Measurements from ENCODE around the gene SH2D2A.

The SH2D2A gene

DNA sequence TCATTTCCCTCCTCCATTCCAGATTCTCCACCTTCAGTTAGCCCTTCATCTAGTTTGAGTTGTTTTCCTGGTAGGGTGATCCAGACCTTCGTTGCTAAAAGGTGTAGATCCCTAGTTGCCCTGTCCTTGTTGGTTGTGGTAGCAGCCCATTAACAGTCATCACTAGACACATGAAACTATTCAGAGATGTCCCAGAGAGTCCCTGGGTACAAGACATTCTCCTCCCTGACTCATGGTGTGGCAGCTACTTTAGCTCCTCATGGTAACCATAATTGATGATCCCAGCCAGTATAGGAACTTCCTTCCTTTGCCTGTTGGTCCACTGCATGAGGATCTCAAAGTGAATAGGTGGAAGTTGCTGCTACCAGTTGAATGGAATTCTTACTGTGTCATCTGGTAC lies 6.0 kb upstream of the SH2D2A start:
- DNase-seq = no peak

DNA sequence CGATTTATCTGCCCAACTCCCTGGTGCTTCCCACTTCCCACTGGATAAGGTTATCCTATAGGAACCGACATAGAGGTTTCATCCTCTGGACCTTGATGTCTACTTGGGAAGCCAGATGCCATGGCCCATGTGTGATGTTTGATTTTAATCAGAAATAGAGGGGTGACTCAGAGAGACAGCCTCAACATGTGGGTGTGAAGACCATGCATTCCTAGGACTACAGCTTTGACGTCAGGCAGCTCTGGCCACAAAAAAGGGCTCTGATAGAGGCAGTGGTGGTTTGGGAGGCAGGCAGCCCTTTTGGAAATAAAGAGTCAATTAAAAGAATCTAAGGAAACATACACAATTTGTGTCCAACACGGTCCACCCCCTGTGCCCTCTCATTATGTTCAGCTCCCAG lies 5.2 kb upstream of the SH2D2A start:
- DNase-seq = no peak

DNA sequence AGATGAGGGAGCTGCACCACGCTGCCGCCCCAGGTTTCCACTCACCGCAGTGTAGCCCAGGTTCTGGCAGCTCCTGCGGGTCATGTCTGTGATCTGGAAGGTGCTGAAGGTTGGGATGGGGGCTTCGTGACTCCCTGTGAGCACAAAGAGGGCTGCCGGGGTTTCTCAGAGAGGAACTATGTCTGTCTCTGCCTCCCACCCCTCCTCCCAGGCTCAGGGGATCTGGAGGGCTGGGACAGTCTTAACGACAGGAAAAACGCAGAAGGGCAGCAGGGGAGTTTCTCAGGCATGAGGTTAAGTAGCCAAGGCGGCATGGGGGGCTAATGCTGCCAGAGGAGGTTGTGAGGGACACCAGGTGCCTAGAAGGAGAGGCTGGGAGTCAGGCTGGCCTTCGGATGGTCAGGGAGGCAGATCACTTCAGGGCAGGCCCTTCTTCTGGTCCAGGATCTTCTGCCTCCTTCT lies 656 bp downstream of the SH2D2A start:
- DNase-seq = no peak

DNA sequence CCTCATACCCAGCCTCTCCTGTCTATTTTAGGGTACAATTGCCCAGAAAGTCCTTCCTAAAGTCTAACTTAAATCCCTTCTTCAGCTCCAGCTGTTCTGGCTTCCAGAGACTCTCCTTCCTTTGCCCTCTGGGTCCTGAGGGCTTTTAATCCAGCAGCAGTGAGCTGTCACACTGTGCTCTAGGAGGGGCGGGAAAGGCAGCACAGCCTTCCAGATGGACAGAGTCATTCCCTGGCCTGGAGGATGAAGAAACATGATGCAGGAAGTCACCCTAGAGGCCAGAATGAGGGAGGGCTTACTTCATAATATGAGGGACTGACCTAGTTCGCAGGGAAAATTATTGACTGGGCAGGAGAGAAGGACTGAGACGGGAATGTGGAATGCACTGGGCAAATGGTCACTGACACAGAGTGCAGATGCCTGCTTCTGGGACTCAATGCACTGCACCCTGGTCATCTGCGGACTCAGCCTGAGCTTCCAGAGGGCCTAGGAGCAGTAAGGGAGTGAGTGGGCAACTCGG lies 1.3 kb downstream of the SH2D2A start:
- DNase-seq = peak; percentile 64

DNA sequence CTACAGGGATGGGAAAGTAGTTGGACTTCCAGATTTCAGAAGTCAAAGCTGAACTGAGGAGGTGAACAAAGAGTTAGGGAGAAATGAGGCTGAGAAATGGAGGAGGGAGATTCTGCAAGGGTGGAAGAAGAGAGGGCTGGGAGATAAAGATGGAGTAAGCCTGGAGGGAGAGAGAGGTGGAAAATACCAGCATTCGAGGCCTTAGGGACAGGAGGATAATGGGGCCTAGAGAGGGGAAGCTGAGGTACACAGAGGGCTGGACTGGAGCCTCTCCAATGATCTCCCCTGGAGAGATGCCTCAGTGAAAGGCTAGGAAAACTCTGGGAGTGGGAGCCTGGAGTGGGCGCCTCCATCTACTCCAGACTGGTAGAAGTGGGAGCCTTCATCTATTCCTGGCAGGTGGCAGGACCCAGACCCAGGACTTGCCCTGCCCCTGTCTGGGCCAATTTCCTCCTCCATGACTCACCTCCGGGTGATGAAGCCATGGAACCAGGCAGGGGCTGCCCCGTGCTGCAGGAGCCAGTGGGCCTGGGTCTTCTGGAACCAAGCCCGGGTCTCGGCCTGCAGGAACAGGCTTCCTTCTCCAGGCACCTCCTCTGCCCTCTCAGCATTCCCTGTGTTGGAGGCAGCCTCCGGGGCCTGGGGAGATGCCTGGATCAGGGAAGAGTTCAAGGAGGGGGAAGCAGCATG lies 1.9 kb downstream of the SH2D2A start:
- DNase-seq = no peak

DNA sequence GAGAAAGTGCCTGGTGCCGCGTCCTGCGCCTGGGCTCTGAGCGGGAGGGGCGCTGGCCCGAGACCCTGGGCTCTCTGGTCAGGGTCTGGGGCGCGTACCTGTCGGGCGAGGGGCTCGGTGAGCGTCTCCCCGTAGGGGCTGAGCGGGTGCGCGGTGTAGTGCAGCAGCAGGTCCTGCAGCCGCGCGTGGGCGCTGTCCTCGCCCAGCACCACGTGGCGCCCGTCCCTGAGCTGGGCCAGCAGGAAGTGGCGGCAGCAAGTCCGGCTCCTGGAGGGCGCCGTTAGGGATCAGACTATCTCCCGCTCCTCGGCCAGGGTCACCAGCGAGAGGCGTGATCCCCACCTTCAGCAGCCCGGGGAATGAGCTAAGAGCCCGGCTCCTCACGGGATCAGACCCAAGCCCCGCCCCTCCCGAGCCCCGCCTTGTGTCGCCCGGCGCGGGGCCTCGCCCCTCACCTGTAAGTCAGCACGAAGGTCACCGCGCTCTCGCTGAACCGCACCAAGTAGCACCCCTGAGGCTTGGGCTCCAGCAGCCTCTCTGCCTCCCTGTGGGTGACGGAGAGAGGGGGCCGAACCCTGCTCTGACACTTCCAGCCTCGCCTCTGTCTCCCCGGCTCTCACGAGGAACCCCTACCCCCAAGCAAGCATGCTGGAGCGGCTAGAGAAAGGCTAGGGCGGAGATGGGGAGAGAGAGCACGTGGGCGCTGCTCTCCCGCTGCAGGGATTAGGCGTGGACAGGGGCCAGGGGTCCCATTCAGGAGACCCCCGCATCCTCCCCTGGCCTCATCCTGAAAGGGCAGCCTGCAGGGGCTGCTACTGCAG lies 2.7 kb downstream of the SH2D2A start:
- peak; percentile 89 for DNase-seq

DNA sequence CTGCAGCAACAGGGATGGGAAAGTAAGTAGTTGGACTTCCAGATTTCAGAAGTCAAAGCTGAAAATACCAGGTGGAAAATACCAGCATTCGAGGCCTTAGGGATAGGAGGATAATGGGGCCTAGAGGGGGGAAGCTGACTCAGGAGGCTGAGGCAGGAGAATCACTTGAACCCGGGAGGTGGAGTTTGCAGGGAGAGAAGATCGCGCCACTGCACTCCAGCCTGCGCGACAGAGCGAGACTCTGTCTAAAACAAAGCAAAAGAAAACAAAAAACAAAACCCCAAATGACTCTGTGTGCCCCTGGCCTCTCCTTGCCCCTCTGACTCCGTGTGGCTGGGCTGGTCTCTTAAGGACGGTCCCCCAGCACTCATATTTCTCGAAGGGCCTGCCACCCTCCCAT lies 3.4 kb downstream of the SH2D2A start:
- DNase-seq = no peak

DNA sequence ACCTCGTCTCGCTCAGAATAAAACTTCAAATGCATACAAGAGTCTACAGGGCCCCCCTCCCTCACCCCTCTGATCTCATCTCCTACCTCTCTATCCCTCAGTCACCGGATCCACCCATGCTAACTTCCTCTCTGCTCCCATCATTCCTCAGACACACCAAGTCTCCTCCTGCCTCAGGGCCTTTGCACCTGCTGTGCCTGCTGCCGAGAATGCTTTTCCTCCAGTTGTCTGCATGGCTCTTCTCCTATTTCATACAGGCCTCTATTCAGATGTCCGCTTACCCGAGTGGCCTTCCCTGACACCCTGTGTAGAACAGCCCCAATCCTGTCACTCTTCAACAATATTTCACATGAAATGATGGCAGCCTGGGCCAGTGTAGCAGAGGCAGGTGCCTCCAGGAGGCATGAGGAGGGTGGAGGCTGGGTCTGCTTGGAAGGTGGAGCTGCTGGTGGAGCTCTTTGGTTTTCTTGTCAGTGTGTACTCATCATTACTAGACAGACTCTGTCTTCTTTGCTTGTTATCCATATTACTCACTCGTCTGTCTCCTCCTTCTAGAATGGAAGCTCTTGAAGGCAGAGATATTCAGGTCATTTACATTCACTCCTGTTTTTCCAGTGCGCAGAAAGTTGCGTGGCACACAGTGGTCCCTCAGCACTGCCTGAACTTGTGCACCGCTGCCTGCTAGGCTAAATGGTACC lies 4.2 kb downstream of the SH2D2A start:
- DNase-seq = no peak

DNA sequence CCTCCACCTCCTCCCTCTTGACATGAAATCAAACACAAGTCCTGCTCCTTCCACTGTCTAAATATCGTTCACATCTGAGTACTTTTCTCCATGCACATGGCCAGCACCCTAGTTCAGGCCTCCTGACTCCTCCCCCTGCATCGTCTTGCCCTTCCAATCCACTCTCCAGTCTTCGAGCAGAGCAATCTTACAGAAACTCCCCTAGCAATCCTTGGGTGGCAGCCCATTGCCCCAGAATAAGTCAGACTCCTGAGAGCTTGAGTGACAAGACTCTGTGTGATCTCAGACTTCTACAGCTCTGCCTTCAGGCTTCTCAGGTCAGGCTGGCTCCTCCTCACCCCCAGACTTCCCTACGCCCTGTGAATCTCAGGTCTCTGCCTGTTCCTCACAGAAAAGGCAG lies 5.5 kb downstream of the SH2D2A start:
- no peak for DNase-seq

DNA sequence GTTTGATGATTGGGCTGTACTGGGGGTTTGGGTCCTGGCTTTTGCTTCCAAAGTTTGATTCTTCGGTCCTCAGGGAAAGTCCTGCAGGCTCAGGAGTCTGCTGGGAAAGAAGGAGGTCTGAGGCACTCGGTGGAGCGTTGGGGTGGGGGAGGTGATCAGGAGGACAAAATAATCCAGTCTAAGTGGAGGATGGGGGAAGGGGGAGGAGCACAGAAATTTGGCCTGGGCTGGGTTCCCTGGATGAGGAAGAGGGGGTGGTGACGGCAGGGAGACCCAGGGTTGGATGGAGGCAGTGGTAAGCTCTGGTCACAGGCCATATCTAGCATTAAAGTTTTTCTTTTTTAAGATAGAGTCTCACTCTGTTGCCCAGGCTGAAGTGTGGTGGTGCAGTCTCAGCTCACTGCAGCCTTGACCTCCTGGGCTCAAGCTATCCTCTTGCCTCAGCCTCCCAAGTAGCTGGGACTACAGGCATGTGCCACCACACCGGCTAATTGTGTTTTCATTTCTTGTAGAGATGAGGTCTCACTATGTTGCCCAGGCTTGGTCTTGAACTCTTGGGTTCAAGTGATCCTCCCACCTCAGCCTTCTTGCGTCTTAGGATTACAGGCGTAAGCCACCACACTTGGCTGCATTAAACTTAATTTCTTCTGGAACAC lies 6.8 kb downstream of the SH2D2A start:
- no peak for DNase-seq

DNA sequence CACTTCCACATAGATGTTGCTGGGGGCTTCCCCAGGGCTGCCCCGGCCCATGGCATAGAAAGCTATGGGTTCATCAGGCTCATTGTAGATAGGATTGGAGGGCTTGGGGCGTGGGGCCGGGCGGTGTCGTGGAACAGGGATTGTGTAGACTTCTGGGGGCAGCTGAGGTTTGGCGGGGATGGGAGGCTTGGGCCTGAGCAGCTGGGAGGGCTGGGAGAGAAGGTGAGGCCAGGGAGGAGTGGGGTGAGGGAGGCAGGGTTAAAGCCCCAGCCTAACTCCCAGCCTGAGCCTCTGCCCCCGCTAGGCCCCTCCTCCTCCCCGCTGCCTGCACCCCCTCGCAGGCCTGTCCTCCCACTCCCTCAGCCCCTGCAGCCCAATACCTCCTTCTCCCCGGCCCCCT lies 7.4 kb downstream of the SH2D2A start:
- no peak for DNase-seq

DNA sequence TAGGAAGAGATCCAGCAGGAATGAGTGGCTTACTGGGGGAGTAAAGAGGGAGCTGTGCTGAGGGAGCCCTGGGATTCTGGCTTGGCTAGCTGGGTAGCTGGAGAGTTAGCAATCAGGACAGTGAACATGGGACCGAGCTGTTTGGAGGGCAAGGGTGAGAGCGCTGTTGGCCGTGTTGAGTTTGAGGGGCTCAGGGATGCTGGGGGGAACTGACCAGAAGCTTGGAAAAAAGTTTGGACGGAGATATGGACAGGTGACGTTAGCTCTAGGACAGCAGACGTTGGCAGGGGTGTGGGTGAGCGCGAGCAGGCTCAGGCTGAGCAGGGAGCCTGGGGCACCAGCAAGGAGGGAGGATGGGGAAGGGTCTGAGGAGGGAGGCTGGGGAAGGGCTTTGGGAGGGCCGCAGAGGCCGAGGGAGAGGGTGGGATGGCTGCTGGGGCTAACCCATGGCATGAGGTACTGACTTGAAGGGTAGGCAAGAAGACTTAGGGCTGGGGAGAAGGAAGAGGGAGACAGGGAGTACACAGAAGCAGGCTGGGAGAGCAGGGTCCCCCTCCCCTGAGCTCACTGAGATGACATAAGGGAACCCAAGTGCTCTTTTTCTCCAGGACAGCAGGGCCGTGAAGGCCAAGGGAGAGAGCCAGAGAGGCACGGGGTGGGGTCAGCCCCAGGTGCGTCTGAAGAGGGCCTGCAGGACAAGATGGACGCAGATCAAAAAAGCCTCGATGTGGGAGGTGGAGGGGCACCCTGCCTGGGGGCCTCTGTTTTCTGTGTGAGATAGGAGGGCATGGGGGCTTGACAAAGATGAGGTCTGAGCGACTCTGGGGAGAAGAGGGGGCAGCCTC lies 8.2 kb downstream of the SH2D2A start:
- DNase-seq = no peak

DNA sequence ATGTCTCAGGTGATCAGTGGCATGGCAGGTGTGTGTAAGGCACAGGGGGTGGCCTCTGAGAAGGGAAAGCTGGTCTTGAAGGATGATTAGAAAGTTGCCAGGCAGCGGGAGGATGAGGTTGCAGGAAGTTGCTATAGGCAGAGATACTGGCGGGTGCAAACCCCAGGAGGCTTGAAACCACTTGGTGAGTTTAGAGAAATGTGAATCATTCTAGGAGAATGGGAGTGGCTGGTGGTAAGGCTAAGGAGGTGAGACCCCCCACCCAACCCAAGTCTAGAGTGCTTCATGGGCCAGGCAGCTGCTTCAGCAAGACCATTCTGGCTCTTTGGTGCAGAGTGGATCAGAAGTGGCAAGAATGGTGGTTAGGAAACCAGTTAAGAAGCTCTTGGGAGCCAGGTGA lies 9.0 kb downstream of the SH2D2A start:
- DNase-seq = peak; percentile 58

DNA sequence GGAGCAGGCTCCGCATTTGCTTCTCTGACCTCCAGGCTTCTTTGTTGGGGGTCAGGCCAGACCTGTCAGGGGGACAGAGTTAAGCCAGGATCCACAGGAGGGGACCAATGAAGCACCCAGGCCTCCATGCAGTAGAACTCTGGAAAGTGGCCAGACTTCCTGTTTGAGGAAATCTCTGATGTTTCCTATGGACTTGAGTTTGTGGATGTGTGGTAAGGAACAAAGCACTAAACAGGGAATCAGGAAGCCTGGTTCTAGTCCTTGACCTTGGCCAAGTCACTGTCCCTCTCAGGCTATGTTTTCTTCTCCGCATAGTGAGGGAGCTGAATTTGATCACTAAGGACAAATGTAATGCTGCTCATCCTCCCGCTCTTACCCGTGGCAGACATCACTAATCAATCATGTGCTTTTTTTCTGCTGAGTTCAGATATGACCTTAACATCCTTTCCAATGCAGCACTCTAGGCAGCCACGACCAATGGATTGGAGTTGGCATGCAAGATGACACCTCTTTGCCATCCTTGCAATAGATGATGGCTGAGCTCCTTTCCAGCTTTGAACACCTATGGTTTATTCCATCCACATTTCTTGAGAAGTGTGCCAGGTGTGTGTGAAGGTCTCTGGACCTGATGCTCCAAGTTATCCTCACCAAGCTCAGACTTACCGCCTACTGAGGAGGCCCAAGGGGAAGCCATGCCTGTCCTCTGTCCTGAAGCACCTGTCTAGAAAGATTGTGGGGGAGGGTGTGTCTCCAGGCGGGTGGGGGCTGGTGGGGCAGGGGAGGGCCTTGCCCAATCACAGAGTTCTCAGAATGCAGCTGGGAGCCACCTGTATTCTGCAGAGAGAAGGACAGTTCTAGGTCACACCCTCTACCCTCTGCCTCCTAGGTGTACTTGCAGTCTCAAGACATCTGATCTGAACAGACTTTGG lies 9.9 kb downstream of the SH2D2A start:
- peak; percentile 73 for DNase-seq

DNA sequence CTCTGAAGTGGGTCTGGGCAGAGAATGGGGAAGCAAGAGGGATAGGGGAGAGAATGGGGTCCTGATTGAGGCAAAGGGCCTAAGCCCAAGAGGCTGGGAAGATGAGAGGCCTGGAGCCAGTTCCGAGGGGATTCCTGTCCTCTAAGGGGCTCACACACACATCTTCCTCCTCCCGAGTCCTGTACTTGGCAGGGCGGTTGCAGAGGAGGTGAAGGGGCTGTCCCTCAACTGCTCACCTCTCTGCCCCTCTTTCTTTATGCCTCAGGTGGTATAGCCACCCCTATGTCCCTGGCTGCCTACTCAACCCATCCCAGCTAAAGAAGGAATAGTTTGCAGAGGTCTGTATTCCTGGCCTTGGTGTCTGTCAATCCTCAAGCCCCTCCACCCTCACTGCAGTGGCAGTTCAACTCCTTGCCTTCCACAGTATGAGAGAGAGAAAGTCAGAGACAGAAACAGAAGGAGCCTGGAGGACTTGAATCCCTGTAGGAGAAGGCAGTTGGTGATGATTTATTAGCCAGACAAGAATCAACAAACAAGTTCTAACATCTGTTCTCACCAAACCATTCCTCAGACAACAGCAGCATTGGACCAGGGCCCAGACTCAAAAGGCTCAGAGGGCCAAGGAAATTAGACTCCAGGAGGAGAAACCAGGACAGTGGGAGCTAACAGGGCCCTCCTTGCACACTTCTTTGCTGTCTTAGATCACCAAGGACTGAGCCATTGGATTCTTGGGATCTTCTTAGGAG lies 10.7 kb downstream of the SH2D2A start:
- peak; percentile 92 for DNase-seq

DNA sequence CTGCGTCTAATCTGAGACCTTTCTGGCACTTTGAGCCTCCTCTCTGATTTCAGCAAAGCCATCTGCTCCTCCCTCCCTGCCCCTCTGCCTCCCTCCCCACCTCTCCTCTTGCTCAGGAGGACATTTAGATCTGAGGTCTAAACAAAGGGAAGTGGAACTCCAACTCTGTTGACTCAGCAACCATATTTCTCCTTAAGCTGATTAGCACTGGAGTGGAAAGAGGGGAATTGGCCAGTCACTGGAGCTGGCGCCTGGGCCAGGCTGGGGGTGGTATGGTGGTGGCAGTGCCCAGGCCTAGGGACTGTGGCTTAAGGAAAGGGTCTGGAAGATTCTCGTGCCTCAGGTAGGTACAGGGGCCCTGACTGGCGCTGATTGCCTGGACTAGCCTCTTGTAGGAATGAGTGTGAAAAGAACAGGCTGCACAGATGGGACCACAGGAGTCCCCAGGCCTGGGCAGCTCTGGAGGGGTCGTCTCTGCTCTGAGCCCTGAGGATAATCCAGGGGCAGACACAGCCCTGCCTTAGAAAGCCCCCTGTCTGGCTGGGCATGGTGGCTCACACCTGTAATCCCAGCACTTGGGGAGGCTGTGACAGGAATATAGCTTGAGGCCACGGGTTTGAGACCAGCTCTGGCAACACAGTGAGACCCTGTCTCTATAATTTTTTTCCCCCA lies 11.9 kb downstream of the SH2D2A start:
- DNase-seq = peak; percentile 91

DNA sequence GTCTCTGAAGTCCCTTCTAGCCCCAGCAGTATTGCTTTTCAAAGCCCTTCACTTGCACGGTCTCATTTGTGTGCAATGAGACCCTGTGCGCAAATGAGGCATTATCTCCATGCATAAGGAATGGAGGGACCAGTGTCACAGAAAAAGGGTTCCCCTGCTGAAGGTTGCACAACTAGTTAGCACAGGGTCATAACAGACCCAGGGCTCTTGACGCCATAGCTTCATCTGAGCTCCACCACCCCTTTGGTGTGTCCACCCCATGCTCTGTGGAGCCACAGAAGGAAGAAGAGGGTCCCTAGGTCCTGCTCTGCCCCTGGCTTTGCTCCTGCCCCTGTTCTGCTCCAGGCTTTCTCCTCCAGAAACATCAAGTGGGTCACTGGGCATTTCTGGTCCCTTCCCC lies 12.6 kb downstream of the SH2D2A start:
- DNase-seq = peak; percentile 44

DNA sequence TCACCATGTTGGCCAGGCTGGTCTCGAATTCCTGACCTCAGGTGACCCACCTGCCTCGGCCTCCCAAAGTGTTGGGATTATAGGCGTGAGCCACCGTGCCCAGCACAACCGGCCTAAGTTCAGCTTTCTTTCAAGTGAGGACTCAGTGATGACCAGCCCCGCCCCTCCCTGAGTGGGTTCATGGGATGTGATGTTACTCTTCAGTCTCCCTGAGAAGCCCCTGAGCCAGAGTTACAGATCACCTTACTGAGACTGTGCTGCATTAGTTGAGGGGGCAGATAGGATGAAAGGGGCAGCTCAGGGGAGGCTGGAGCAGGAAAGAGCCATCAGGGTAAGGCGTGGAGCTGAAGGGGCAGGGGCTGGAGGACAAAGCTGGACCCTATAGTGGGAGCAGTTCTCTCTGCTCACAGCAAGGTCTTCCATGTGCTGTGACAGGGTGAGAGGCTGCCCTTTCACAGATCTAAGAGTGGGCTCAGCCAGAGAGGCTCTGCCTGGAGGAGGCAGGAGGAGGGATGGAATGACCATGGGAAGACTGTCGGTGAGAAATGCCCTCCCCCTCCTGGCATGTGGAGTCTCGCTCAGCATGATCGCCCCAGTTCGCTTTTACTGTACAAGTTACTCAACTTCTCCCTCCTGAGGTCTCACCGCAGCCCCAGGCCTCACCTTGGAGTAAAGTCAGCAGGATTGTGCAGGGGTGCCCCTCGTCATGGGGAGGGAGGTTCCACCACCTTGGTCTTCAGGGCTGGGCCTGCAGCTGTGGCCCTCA lies 13.4 kb downstream of the SH2D2A start:
- no peak for DNase-seq

DNA sequence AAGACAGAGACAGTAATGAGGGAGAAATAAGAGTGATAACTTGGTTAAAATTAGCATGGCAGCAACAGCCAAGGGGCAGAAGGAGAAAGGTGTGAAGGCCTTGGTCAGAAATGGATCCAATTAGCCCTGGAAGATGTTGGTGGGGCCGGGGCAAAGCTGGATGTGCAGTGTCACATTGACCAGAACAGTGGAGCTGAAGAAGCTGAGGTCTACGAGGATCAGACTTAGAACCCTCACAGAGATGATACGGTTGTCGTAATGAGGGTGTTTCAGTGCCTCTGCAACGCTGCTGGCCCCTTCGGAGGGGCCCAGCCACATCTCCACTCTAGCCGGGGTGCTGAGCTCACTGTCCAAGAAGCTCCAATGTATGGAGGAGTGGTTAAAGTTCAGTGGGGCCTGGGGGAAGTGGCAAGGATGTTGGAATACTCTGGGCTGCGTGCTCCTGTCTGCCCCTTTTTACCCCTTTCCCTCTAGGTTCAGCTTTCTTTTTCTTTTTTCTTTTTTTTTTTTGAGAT lies 14.2 kb downstream of the SH2D2A start:
- DNase-seq = no peak
